CD4-positive, alpha-beta T cell treated with Interleukin-10 for 1 hour (primary cell): Measurements from ENCODE around the gene FAM181B.

Experiments
- DNase-seq: peaks from one replicate; pipeline ENCODE4 v3.0.0-alpha.2; 2020

Gene FAM181B

GRCh38 chr11:82733444-82734119 is at the start of gene FAM181B:
TSS of gene FAM181B (minus strand) at chr11:82733864. CDS start at chr11:82733729, 135 bp downstream.
- DNase-seq: peak; percentile 14

- no peak for DNase-seq
These were observed 49.2 kb upstream of the FAM181B start for GRCh38 chr11:82782825-82783374.

- DNase-seq: no peak
These were observed 45.1 kb upstream of the FAM181B start for GRCh38 chr11:82778776-82779175.

- no peak for DNase-seq
These were observed 42.7 kb upstream of the FAM181B start for GRCh38 chr11:82776377-82776776.

- peak; percentile 25 for DNase-seq
These were observed 42.2 kb upstream of the FAM181B start for GRCh38 chr11:82775736-82776346.

GRCh38 chr11:82775218-82775617 is 41.6 kb upstream of the FAM181B start:
- DNase-seq: no peak

- DNase-seq: no peak
These were observed 38.1 kb upstream of the FAM181B start for GRCh38 chr11:82771781-82772180.

- DNase-seq: no peak
These were observed 33.5 kb upstream of the FAM181B start for GRCh38 chr11:82767123-82767522.

- no peak for DNase-seq
These were observed 31.9 kb upstream of the FAM181B start for GRCh38 chr11:82765466-82766034.

- no peak for DNase-seq
These were observed 29.5 kb upstream of the FAM181B start for GRCh38 chr11:82763167-82763566.

GRCh38 chr11:82759649-82760048 is 26.0 kb upstream of the FAM181B start:
- no peak for DNase-seq

GRCh38 chr11:82757660-82758357 is 24.1 kb upstream of the FAM181B start:
- DNase-seq: no peak

GRCh38 chr11:82756765-82757639 is 23.3 kb upstream of the FAM181B start:
- DNase-seq: no peak

- no peak for DNase-seq
These were observed 20.7 kb upstream of the FAM181B start for GRCh38 chr11:82754410-82754809.

- no peak for DNase-seq
These were observed 20.3 kb upstream of the FAM181B start for GRCh38 chr11:82753921-82754320.

- no peak for DNase-seq
These were observed 19.1 kb upstream of the FAM181B start for GRCh38 chr11:82752801-82753200.

GRCh38 chr11:82750643-82751139 is 17.0 kb upstream of the FAM181B start:
- peak; percentile 18 for DNase-seq

GRCh38 chr11:82747471-82747870 is 13.8 kb upstream of the FAM181B start:
- no peak for DNase-seq

- no peak for DNase-seq
These were observed 4.4 kb upstream of the FAM181B start for GRCh38 chr11:82738091-82738490.

- DNase-seq: no peak
These were observed 436 bp upstream of the FAM181B start for GRCh38 chr11:82734120-82734479.

- DNase-seq: no peak
These were observed 775 bp downstream of the FAM181B start for GRCh38 chr11:82732734-82733443.

GRCh38 chr11:82732348-82732733 is 1.3 kb downstream of the FAM181B start:
- no peak for DNase-seq
